ENCODE results near the gene ATG12.

- TF ChIP-seq CTCF (IDR thresholded peaks at IDR 0.05) (no peak), POLR2AphosphoS5 (IDR thresholded peaks at IDR 0.05) (no peak), POLR2A (IDR thresholded peaks at IDR 0.05) (no peak)
These were observed 31.1 kb upstream of the ATG12 start for GRCh38 chr5:115872447-115872846.
